ENCODE data around the gene ERBB2. TPM values are rescaled to one million over a fixed set of nuclear protein-coding genes. Genes with fewer than 3 reads are reported as not detected.

ERBB2 gene
- total RNA-seq, 2 experiments from 2014 or later: 2.4 to 4.6 TPM

DNA sequence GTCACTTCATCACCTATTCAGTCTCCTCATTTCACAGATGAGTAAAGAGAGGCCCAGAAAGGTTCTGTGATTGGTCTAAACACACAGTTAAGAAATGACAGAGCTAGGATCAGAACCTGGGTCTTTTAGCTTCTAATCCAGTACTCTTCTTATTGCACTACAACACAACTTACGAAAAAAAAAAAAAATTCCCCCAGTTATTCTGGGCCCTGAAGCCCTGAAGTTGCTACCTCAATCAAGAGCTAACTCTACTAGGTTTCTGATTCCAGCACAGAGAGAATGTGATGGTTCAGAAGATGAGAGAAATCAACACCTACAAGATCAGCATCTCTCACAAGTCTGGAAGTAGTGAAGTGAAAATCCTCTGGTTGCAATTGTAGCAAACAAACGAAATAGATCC, 75.2 kb downstream of the ERBB2 start:
- Mint-ChIP-seq H3K9me3 (no peaks in the 10 kb centered on the region), H3K36me3 (ENCODE audit: low read depth) (peaks cover 65% of the 10 kb centered on the region), H3K27me3 (no peaks in the 10 kb centered on the region), H3K4me3 (peak overlapping the region; percentile 91), H3K4me1 (ENCODE audit: low read depth) (peaks cover 93% of the 10 kb centered on the region), H3K27ac (peak overlapping the region; percentile 84)
- H3K27ac ChIP-seq (ENCODE audit: low read depth in 1 of 2, low read length in 2 of 2): peak overlapping the region; percentile 51 to 66
- peaks cover 64% of the 10 kb centered on the region for H3K4me1 ChIP-seq (ENCODE audit: insufficient read depth, low read length)
- DNase-seq (no peak), ATAC-seq (ENCODE audit: poor library complexity) (no peak)
- H3K27me3 ChIP-seq (ENCODE audit: control insufficient read depth in 1 of 2, insufficient read depth in 2 of 2, low read length in 2 of 2): no peaks in the 10 kb centered on the region
- H3K36me3 ChIP-seq (ENCODE audit: insufficient read depth, low read length): peaks cover 8% of the 10 kb centered on the region
- H3K9me3 ChIP-seq (ENCODE audit: control insufficient read depth in 1 of 2, insufficient read depth in 1 of 2, low read length in 2 of 2): no peaks in the 10 kb centered on the region
- intact Hi-C loops (cut with DNase I, micrococcal nuclease): loop anchor here in 1 of 2 experiments (10.0 kb wide), 1 partner anchor 150 kb away; the partner anchor contains the start of genes LRRC3C and ORMDL3
- peak overlapping the region; percentile 64 for H3K4me3 ChIP-seq (ENCODE audit: low read length)
- TF ChIP-seq, protein P1, sequence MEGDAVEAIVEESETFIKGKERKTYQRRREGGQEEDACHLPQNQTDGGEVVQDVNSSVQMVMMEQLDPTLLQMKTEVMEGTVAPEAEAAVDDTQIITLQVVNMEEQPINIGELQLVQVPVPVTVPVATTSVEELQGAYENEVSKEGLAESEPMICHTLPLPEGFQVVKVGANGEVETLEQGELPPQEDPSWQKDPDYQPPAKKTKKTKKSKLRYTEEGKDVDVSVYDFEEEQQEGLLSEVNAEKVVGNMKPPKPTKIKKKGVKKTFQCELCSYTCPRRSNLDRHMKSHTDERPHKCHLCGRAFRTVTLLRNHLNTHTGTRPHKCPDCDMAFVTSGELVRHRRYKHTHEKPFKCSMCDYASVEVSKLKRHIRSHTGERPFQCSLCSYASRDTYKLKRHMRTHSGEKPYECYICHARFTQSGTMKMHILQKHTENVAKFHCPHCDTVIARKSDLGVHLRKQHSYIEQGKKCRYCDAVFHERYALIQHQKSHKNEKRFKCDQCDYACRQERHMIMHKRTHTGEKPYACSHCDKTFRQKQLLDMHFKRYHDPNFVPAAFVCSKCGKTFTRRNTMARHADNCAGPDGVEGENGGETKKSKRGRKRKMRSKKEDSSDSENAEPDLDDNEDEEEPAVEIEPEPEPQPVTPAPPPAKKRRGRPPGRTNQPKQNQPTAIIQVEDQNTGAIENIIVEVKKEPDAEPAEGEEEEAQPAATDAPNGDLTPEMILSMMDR (IDR thresholded peaks at IDR 0.05): no peak
- POLR2A ChIA-PET: interaction anchor here (0.7 to 4.9 kb wide), 8 partner anchors 10 to 89 kb away, joined by 3 to 46 read pairs (median 6); partner anchors contain the start of gene IKZF3
- CTCF ChIA-PET: interaction anchor here (1.4 to 5.3 kb wide), 5 partner anchors 20 to 153 kb away, joined by 4 to 34 read pairs (median 16); partner anchors contain the start of genes IKZF3 and MIEN1

DNA sequence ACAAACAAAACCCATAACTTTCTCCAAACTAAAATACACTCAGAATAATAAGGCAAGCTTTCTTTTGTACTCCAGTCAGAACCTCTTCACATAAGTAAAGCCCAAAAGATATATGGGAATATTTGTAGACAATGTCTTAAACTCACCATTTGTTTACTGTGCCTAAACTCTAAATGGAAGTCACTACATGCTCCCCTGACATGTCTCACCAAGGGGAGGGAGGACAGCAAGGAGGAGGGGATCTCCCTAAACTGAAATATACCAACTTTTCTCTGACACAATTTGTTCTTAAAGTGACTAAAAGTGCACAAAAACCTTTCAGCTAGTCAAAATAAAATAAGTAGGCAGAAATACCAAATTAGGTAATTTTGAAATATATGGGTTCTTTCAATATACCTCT, 76.4 kb downstream of the ERBB2 start:
- Mint-ChIP-seq H3K4me3 (peak overlapping the region; percentile 91), H3K27me3 (no peaks in the 10 kb centered on the region), H3K27ac (peak overlapping the region; percentile 84), H3K9me3 (no peaks in the 10 kb centered on the region), H3K4me1 (ENCODE audit: low read depth) (peaks cover 89% of the 10 kb centered on the region), H3K36me3 (ENCODE audit: low read depth) (peaks cover 64% of the 10 kb centered on the region)
- TF ChIP-seq, protein P1 (IDR thresholded peaks at IDR 0.05): no peak
- H3K4me3 ChIP-seq (ENCODE audit: low read length): peak overlapping the region; percentile 64
- intact Hi-C loops (cut with DNase I, micrococcal nuclease): loop anchor here (2.0 to 10.0 kb wide), 3 partner anchors 25 to 149 kb away; partner anchors contain the start of genes IKZF3 (in 1 of the 2), LRRC3C (in 1 of the 2) and ORMDL3 (in 1 of the 2)
- peaks cover 4% of the 10 kb centered on the region for H3K36me3 ChIP-seq (ENCODE audit: insufficient read depth, low read length)
- ChIA-PET CTCF (interaction anchor here (1.4 to 5.3 kb wide), 5 partner anchors 22 to 154 kb away, joined by 4 to 34 read pairs (median 16); partner anchors contain the start of genes IKZF3 and MIEN1), POLR2A (interaction anchor here (1.0 to 4.9 kb wide), 10 partner anchors 12 to 204 kb away, joined by 3 to 46 read pairs (median 6); partner anchors contain the start of genes IKZF3 and PSMD3)
- H3K4me1 ChIP-seq (ENCODE audit: insufficient read depth, low read length): peaks cover 63% of the 10 kb centered on the region
- DNase-seq (peak in 4 of 14 experiments; percentile 26 to 62 (median 60)), ATAC-seq (ENCODE audit: poor library complexity) (peak; percentile 38)
- H3K27ac ChIP-seq (ENCODE audit: low read depth in 1 of 2, low read length in 2 of 2): peak overlapping the region; percentile 74 to 78
- no peaks in the 10 kb centered on the region for H3K9me3 ChIP-seq (ENCODE audit: control insufficient read depth in 1 of 2, insufficient read depth in 1 of 2, low read length in 2 of 2)
- H3K27me3 ChIP-seq (ENCODE audit: control insufficient read depth in 1 of 2, insufficient read depth in 2 of 2, low read length in 2 of 2): no peaks in the 10 kb centered on the region

DNA sequence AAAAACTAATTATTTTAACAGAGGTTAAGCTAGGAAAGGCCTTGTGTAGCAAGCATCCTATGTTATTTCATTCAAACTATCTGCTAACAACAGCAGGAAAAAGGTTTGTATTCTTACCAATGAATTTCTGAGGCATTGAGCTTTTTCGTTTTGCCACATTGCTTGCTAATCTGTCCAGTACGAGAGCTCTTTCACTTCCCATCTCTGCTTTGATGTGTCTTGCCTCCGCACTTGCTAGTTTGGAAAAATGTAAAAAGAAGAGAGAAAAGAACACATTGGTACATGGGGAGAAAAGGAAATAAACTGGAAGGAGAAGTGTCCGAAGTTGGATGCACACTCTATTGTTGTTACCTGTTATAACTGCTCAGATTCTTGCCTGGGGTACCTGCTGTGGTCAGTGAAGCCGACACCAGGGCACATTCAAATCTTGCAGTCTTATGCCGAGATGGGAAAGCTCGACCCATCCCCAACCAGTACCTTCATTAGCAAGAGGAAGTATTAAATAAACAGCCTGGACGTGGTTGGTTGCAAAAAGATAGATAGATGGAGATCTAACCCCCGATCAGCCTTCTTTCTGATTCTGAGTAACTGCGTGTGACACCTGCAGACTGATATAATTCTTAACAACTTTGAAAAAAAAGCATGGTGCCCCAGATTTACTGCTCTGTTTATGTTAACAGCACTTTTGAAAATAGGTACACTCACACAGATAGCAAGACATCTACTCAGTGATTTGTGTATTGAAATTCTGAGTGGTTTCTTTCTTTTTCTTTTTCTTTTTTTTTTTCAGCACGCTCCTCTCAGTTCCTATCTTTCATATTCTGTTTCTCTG, 77.9 kb downstream of the ERBB2 start:
- no peaks in the 10 kb centered on the region for H3K27me3 ChIP-seq (ENCODE audit: control insufficient read depth in 1 of 2, insufficient read depth in 2 of 2, low read length in 2 of 2)
- Mint-ChIP-seq H3K27ac (peak overlapping the region; percentile 84), H3K4me3 (peak overlapping the region; percentile 91), H3K9me3 (no peaks in the 10 kb centered on the region), H3K4me1 (ENCODE audit: low read depth) (peaks cover 89% of the 10 kb centered on the region), H3K27me3 (no peaks in the 10 kb centered on the region), H3K36me3 (ENCODE audit: low read depth) (peaks cover 68% of the 10 kb centered on the region)
- TF ChIP-seq, protein P1 (IDR thresholded peaks at IDR 0.05): no peak
- DNase-seq: peak in 4 of 14 experiments; percentile 42 to 67 (median 66)
- peak overlapping the region; percentile 64 for H3K4me3 ChIP-seq (ENCODE audit: low read length)
- H3K36me3 ChIP-seq (ENCODE audit: insufficient read depth, low read length): peaks cover 7% of the 10 kb centered on the region
- H3K4me1 ChIP-seq (ENCODE audit: insufficient read depth, low read length): peaks cover 62% of the 10 kb centered on the region
- H3K9me3 ChIP-seq (ENCODE audit: control insufficient read depth in 1 of 2, insufficient read depth in 1 of 2, low read length in 2 of 2): no peaks in the 10 kb centered on the region
- POLR2A ChIA-PET: interaction anchor here (0.7 to 4.9 kb wide), 15 partner anchors 15 to 203 kb away, joined by 3 to 46 read pairs (median 4); partner anchors contain the start of genes LRRC3C, ORMDL3 and PSMD3
- ATAC-seq (ENCODE audit: poor library complexity): peak; percentile 58
- intact Hi-C loops (cut with DNase I, micrococcal nuclease): loop anchor here (2.0 to 10.0 kb wide), 4 partner anchors 17 to 147 kb away; partner anchors contain the start of genes IKZF3 (in 1 of the 2), LRRC3C (in 1 of the 2) and ORMDL3 (in 1 of the 2)
- CTCF ChIA-PET: interaction anchor here (1.0 to 5.3 kb wide), 6 partner anchors 11 to 156 kb away, joined by 3 to 34 read pairs (median 15); partner anchors contain the start of genes IKZF3 and MIEN1
- H3K27ac ChIP-seq (ENCODE audit: low read depth in 1 of 2, low read length in 2 of 2): peak overlapping the region; percentile 74 to 78

All from CD4-positive, alpha-beta T cell (primary cell).